H1 (cell line): ENCODE data around the gene PITPNC1. TPM values are rescaled to one million over a fixed set of nuclear protein-coding genes. Genes with fewer than 3 reads are reported as not detected.

Experiments used
- CTCF ChIA-PET: fragments of 300-600 bp; sonication (Branson Sonifier 250); formaldehyde crosslinking; loops from one replicate; lab custom pipeline; 2021; ENCODE audit not compliant: partially characterized antibody; lab: Charles Lee
- POLR2A ChIA-PET: fragments of 300-600 bp; sonication (Branson Sonifier 250); formaldehyde crosslinking; loops from one replicate; lab custom pipeline; 2021; ENCODE audit warnings: inconsistent platforms; ENCODE audit not compliant: partially characterized antibody; lab: Charles Lee
- DNase-seq, 2 experiments: peaks; one replicate each; pipeline versions ENCODE4 v3.0.0 to v3.0.0-alpha.2; 2010 to 2022; ENCODE audit warnings: low spot score in 2 of 2, low read depth in 1 of 2, mixed read lengths in 1 of 2
- FAIRE-seq: peaks from 2 replicates; lab custom pipeline; 2011; peaks lifted over from hg19 to GRCh38; lab: Jason Lieb, UNC
- H2AFZ ChIP-seq: 2 replicates; pipeline ENCODE4 v1.8.1; 2012; ENCODE audit warnings: low read length, inconsistent platforms
- H2AK5ac ChIP-seq: 2 replicates; pipeline ENCODE4 v1.6.1; 2013; ENCODE audit warnings: low read depth, low read length
- H2BK120ac ChIP-seq: replicated peaks from 2 replicates; pipeline ENCODE3; 2013; ENCODE audit warnings: low read depth, low read length, inconsistent platforms
- H2BK12ac ChIP-seq: 2 replicates; pipeline ENCODE4 v1.6.1; 2013; ENCODE audit warnings: low read depth, low read length
- H2BK15ac ChIP-seq: 2 replicates; pipeline ENCODE4 v1.6.1; 2013; ENCODE audit warnings: low read length
- H2BK20ac ChIP-seq: 2 replicates; pipeline ENCODE4 v1.6.1; 2013; ENCODE audit warnings: low read length
- H2BK5ac ChIP-seq: 2 replicates; pipeline ENCODE4 v1.6.1; 2013; ENCODE audit warnings: low read depth, low read length
- H3K14ac ChIP-seq: 2 replicates; pipeline ENCODE4 v1.6.1; 2013; ENCODE audit warnings: inconsistent platforms; ENCODE audit not compliant: insufficient read length
- H3K18ac ChIP-seq: 2 replicates; pipeline ENCODE4 v1.6.1; 2013; ENCODE audit warnings: low read length; ENCODE audit errors: extremely low read depth
- H3K23ac ChIP-seq: 2 replicates; pipeline ENCODE4 v1.6.1; 2013; ENCODE audit warnings: inconsistent platforms; ENCODE audit not compliant: insufficient read length
- H3K23me2 ChIP-seq: 2 replicates; pipeline ENCODE4 v1.6.1; 2013; ENCODE audit warnings: low read depth, low read length
- H3K27ac ChIP-seq: 2 replicates; pipeline ENCODE4 v1.6.1; 2011; ENCODE audit warnings: low read depth, low read length, inconsistent platforms
- H3K27me3 ChIP-seq, 4 experiments: replicated peaks in 1 of 4; 1 replicate in 1 of 4; 2 replicates in 3 of 4; pipeline versions ENCODE4 v1.6.1 to v1.8.1; 2011 to 2013; ENCODE audit warnings: low read length in 3 of 4, mild to moderate bottlenecking in 3 of 4, inconsistent platforms in 2 of 4, mixed read lengths in 2 of 4, moderate library complexity in 1 of 4; ENCODE audit not compliant: control insufficient read depth in 3 of 4, insufficient read depth in 3 of 4; ENCODE audit errors: extremely low read depth in 1 of 4
- H3K36me3 ChIP-seq, 4 experiments: 2 replicates each; pipeline versions ENCODE4 v1.6.1 to v1.8.1; 2011 to 2013; ENCODE audit warnings: mild to moderate bottlenecking in 4 of 4, low read length in 3 of 4, moderate library complexity in 2 of 4, control low read depth in 1 of 4, inconsistent platforms in 1 of 4; ENCODE audit not compliant: insufficient read depth in 4 of 4, control insufficient read depth in 2 of 4
- H3K4ac ChIP-seq: replicated peaks from 2 replicates; pipeline ENCODE3; 2013; ENCODE audit warnings: low read length, low read depth, mixed read lengths, inconsistent platforms; ENCODE audit not compliant: insufficient read length
- H3K4me1 ChIP-seq, 4 experiments: replicated peaks in 1 of 4; 1 replicate in 1 of 4; 2 replicates in 3 of 4; pipeline versions ENCODE4 v1.6.1 to v1.8.1; 2011 to 2013; ENCODE audit warnings: low read length in 3 of 4, inconsistent platforms in 2 of 4, mixed read lengths in 1 of 4; ENCODE audit not compliant: insufficient read depth in 4 of 4, control insufficient read depth in 3 of 4
- H3K4me2 ChIP-seq, 2 experiments: 2 replicates each; pipeline versions ENCODE4 v1.6.1 to v1.8.1; 2011 to 2013; ENCODE audit warnings: low read depth in 2 of 2, low read length in 2 of 2, control low read depth in 1 of 2, inconsistent platforms in 1 of 2, mild to moderate bottlenecking in 1 of 2; ENCODE audit not compliant: insufficient read depth in 1 of 2
- H3K4me3 ChIP-seq, 4 experiments: fragments of 200-600, 300-600 bp in 1 of 4; sonication (generic), shearing (Covaris generic), sonication (Bioruptor Twin) in 1 of 4; 2 replicates each; pipeline versions ENCODE4 v1.5.1 to v1.8.1; 2011 to 2016; ENCODE audit warnings: low read length in 4 of 4, low read depth in 3 of 4, control low read depth in 2 of 4, inconsistent platforms in 2 of 4, mild to moderate bottlenecking in 2 of 4, mixed read lengths in 1 of 4, moderate library complexity in 1 of 4; ENCODE audit not compliant: insufficient read depth in 2 of 4; ENCODE audit errors: extremely low read depth in 1 of 4
- H3K56ac ChIP-seq: replicated peaks from 2 replicates; pipeline ENCODE3; 2013; ENCODE audit warnings: low read depth, mild to moderate bottlenecking, mixed read lengths, low read length, inconsistent platforms; ENCODE audit not compliant: insufficient read length
- H3K79me1 ChIP-seq: 2 replicates; pipeline ENCODE4 v1.6.1; 2013; ENCODE audit warnings: low read depth, low read length, control low read depth
- H3K79me2 ChIP-seq, 2 experiments: 2 replicates each; pipeline versions ENCODE4 v1.6.1 to v1.8.1; 2012 to 2013; ENCODE audit warnings: low read length in 2 of 2, mild to moderate bottlenecking in 2 of 2, inconsistent platforms in 1 of 2; ENCODE audit not compliant: insufficient read depth in 2 of 2, control insufficient read depth in 1 of 2
- H3K9ac ChIP-seq, 4 experiments: replicated peaks in 1 of 4; 1 replicate in 1 of 4; 2 replicates in 3 of 4; pipeline versions ENCODE4 v1.6.1 to v1.8.1; 2011 to 2013; ENCODE audit warnings: low read depth in 3 of 4, low read length in 3 of 4, control low read depth in 2 of 4, mild to moderate bottlenecking in 2 of 4, moderate library complexity in 2 of 4, inconsistent platforms in 1 of 4; ENCODE audit errors: extremely low read depth in 1 of 4
- H3K9me3 ChIP-seq, 2 experiments: 2 replicates each; pipeline versions ENCODE4 v1.6.1 to v1.8.1; 2012 to 2013; ENCODE audit warnings: mild to moderate bottlenecking in 2 of 2, moderate library complexity in 2 of 2, control low read depth in 1 of 2, inconsistent platforms in 1 of 2, low read depth in 1 of 2, low read length in 1 of 2, mixed read lengths in 1 of 2; ENCODE audit not compliant: insufficient read depth in 2 of 2
- H4K20me1 ChIP-seq, 2 experiments: replicated peaks in 1 of 2; 2 replicates each; pipeline versions ENCODE3 to v1.8.1; 2011 to 2013; ENCODE audit warnings: inconsistent platforms in 2 of 2, low read length in 2 of 2, mild to moderate bottlenecking in 1 of 2; ENCODE audit not compliant: insufficient read depth in 2 of 2, control insufficient read depth in 1 of 2
- H4K5ac ChIP-seq: 2 replicates; pipeline ENCODE4 v1.6.1; 2013; ENCODE audit warnings: low read length, low read depth, mixed read lengths, inconsistent platforms; ENCODE audit not compliant: insufficient read length
- H4K8ac ChIP-seq: 2 replicates; pipeline ENCODE4 v1.8.0; 2013; ENCODE audit warnings: mild to moderate bottlenecking, moderate library complexity, low read length, inconsistent platforms; ENCODE audit not compliant: insufficient read depth; ENCODE audit errors: extremely low read depth
- H4K91ac ChIP-seq: replicated peaks from 2 replicates; pipeline ENCODE3; 2013; ENCODE audit warnings: low read length, mixed read lengths, inconsistent platforms; ENCODE audit not compliant: insufficient read length
- ASH2L ChIP-seq: fragments of 200-600, 300-600 bp; sonication (generic); IDR thresholded peaks from one replicate; pipeline ENCODE4 v1.7.1; 2017; ENCODE audit warnings: low read length
- BCL11A ChIP-seq, 2 experiments: IDR thresholded peaks; one replicate each; pipeline ENCODE4 v1.6.1; 2011; ENCODE audit warnings: low read depth in 2 of 2, low read length in 2 of 2, mild to moderate bottlenecking in 2 of 2
- BRCA1 ChIP-seq: IDR thresholded peaks from 2 replicates; pipeline ENCODE4 v1.6.1; 2012; ENCODE audit warnings: low read depth, low read length, improper control_type of control experiment
- CEBPB ChIP-seq: IDR thresholded peaks from 2 replicates; pipeline ENCODE4 v1.6.1; 2012; ENCODE audit warnings: low read depth, low read length
- CHD2 ChIP-seq: IDR thresholded peaks from 2 replicates; pipeline ENCODE4 v1.6.1; 2012; ENCODE audit warnings: low read length, improper control_type of control experiment
- E2F6 ChIP-seq: IDR thresholded peaks from 2 replicates; pipeline ENCODE4 v1.6.1; 2012; ENCODE audit warnings: inconsistent platforms
- EGR1 ChIP-seq: IDR thresholded peaks from 2 replicates; pipeline ENCODE4 v1.6.1; 2011; ENCODE audit warnings: low read depth, low read length, borderline replicate concordance
- EZH2 ChIP-seq: fragments of 200-600 bp; sonication (generic); IDR thresholded peaks from 2 replicates; pipeline ENCODE4 v1.7.1; 2012; ENCODE audit warnings: low read depth, mild to moderate bottlenecking, moderate library complexity, low read length, inconsistent platforms; ENCODE audit not compliant: severe bottlenecking
- RAD21 ChIP-seq, 2 experiments: IDR thresholded peaks in 1 of 2; conservative IDR thresholded peaks in 1 of 2; 2 replicates each; pipeline ENCODE4 v1.6.1; 2011; ENCODE audit warnings: low read depth in 2 of 2, low read length in 2 of 2, improper control_type of control experiment in 1 of 2, inconsistent platforms in 1 of 2, mild to moderate bottlenecking in 1 of 2, moderate library complexity in 1 of 2
- RFX5 ChIP-seq: IDR thresholded peaks from 2 replicates; pipeline ENCODE4 v1.6.1; 2011; ENCODE audit warnings: low read depth, low read length, improper control_type of control experiment, borderline replicate concordance
- SIN3A ChIP-seq, 2 experiments: IDR thresholded peaks in 1 of 2; conservative IDR thresholded peaks in 1 of 2; 2 replicates each; pipeline ENCODE4 v1.6.1; 2011 to 2012; ENCODE audit warnings: low read length in 2 of 2, improper control_type of control experiment in 1 of 2, low read depth in 1 of 2, mild to moderate bottlenecking in 1 of 2
- SIX5 ChIP-seq: IDR thresholded peaks from 2 replicates; pipeline ENCODE4 v1.6.1; 2011; ENCODE audit warnings: mild to moderate bottlenecking, low read depth, low read length
- TAF1 ChIP-seq: IDR thresholded peaks from 2 replicates; pipeline ENCODE4 v1.6.1; 2011; ENCODE audit warnings: mild to moderate bottlenecking, low read depth, low read length
- WGBS, 2 experiments: shearing (Covaris generic) in 1 of 2; methylation state at CpG; one replicate each; pipeline versions ENCODE4 v1.1.6 to v1.1.7; 2013 to 2015; ENCODE audit warnings: low lambda C conversion rate in 2 of 2, mixed read lengths in 2 of 2, inconsistent platforms in 1 of 2, low coverage in 1 of 2, missing lambda C conversion rate in 1 of 2; ENCODE audit not compliant: insufficient replicate concordance in 2 of 2, insufficient coverage in 1 of 2, insufficient read length in 1 of 2; ENCODE audit errors: extremely low coverage in 1 of 2, missing lambda C conversion rate in 1 of 2; 5-methylcytosine and 5-hydroxymethylcytosine counted together
- polyA plus RNA-seq, 7 experiments: library from polyadenylated mRNA; depleted of rRNA in 3 of 7; stranded (reverse) in 5 of 7; unstranded in 2 of 7; fragments of >200 nt in 5 of 7; fragments of 200-250 nt in 2 of 7; gene quantifications; 1 replicate in 5 of 7; 2 replicates in 1 of 7; 4 replicates in 1 of 7; pipeline versions ENCODE4 v1.2.1 to v1.2.3, GENCODE V29; 2011 to 2013; ENCODE audit warnings: missing spikeins in 2 of 7, mixed read lengths in 2 of 7
- total RNA-seq: library from RNA; stranded (reverse); fragmentation: NEBNext Ultra II Directional; extraction: Animal tissue kit (Norgen Biotek cat#: 25700); gene quantifications from 2 replicates; pipeline ENCODE4 v1.2.1, GENCODE V29; 2021

Gene PITPNC1
- total and polyA plus RNA-seq, 2 of the 8 experiments (the other 6 are each of a cell fraction or from before 2014, with no cell fraction given): 17.6 to 54.7 TPM

DNA sequence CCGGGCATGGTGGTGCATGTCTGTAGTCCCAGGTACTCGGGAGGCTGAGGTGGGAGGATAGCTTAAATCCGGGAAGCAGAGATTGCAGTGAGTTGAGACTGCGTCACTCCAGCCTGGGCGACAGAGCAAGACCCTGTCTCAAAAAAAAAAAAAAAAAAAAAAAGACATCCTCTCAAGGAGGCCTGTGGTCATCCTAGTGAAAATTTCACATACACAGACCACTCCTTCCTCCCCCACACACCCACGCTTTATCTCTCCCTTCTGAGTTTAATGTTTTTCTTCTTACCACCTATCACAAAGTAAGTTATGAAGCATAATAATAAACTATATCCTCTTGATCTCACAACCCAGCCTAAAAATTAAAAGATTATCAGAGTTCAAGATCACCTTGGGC, 339.3 kb downstream of the PITPNC1 start:
- Histone ChIP-seq H4K91ac (no peak overlapping the region), H3K27ac (no peak overlapping the region), H3K27me3 (no peaks in the 10 kb centered on the region), H3K14ac (no peak overlapping the region), H2AFZ (no peak overlapping the region), H3K9ac (no peak overlapping the region), H3K36me3 (peaks cover 6 to 17% (median 11%) of the 10 kb centered on the region in 4 experiments; a peak in 7 of 8 replicates), H3K4me1 (peaks cover 0 to 3% (median under 1%) of the 10 kb centered on the region in 4 experiments; a peak in 1 of 7 replicates), H3K23me2 (peaks cover 2% of the 10 kb centered on the region; the same call in 1 of the 2 replicates), H2BK120ac (no peak overlapping the region), H4K5ac (no peak overlapping the region), H3K79me2 (peaks cover 7 to 30% of the 10 kb centered on the region in 2 experiments), H3K23ac (no peak overlapping the region), H3K4me2 (peak overlapping the region in 1 of 2 experiments; percentile 34; a peak in 1 of 4 replicates), H2BK12ac (no peak overlapping the region), H3K4ac (no peak overlapping the region), H3K9me3 (peaks cover 0 to 5% of the 10 kb centered on the region in 2 experiments; a peak in 3 of 4 replicates), H4K20me1 (no peaks in the 10 kb centered on the region), H2BK5ac (no peak overlapping the region), H2BK20ac (no peak overlapping the region), H4K8ac (no peak overlapping the region; the same call in 1 of the 2 replicates), H3K56ac (no peak overlapping the region), H2AK5ac (no peak overlapping the region), H3K79me1 (peaks cover 3% of the 10 kb centered on the region; the same call in 1 of the 2 replicates), H2BK15ac (no peak overlapping the region), H3K4me3 (0 out of 8 replicates have a peak overlapping the region, but pooled peaks of 1 of the 4 experiments have one; percentile 85), H3K18ac (no peak overlapping the region)
- FAIRE-seq (no peak), DNase-seq (no peak)
- ChIA-PET CTCF (interaction anchor here (0.7 to 1.7 kb wide), 3 partner anchors 62 to 231 kb away, joined by 3 to 4 read pairs (median 3); no protein-coding TSS in a partner anchor), POLR2A (interaction anchor here (0.5 to 2.5 kb wide), 3 partner anchors 49 to 339 kb away, joined by 3 to 7 read pairs (median 4); partner anchors contain the start of gene PITPNC1)
- WGBS, 2 experiments: 88% methylated on average over 6 of the region's 6 CpGs; no CpG with 5 or more reads in 1 of the 2 experiments
- TF ChIP-seq SIX5: no peak
- TF ChIP-seq EZH2: no peak
- TF ChIP-seq CHD2: no peak
- no peak for TF ChIP-seq ASH2L
- TF ChIP-seq RAD21 (IDR thresholded peaks at IDR 0.05 in 1 of 2, conservative IDR thresholded peaks at IDR 0.05 in 1 of 2; ENCODE audit: low read depth in 2 of 2, low read length in 2 of 2): no peak
- no peak for TF ChIP-seq E2F6
- no peak for TF ChIP-seq EGR1
- no peak for TF ChIP-seq SIN3A (conservative IDR thresholded peaks at IDR 0.05 in 1 of 2, IDR thresholded peaks at IDR 0.05 in 1 of 2; ENCODE audit: low read depth in 1 of 2, low read length in 2 of 2)
- TF ChIP-seq BRCA1: no peak
- no peak for TF ChIP-seq CEBPB
- no peak for TF ChIP-seq BCL11A (IDR thresholded peaks at IDR 0.05; ENCODE audit: low read depth in 2 of 2, low read length in 2 of 2)
- no peak for TF ChIP-seq RFX5
- no peak for TF ChIP-seq TAF1
